NB4 (cell line): ENCODE results near the gene CGB3.

Source experiments
- CTCF ChIP-seq: IDR thresholded peaks from one replicate; pipeline ENCODE4 v1.5.1; 2012; ENCODE audit warnings: low read depth, low read length
- MAX ChIP-seq: IDR thresholded peaks from 2 replicates; pipeline ENCODE4 v1.6.1; 2011; ENCODE audit warnings: low read depth, low read length
- MYC ChIP-seq: IDR thresholded peaks from 2 replicates; pipeline ENCODE4 v1.6.1; 2011; ENCODE audit warnings: low read depth, low read length
- POLR2A ChIP-seq: IDR thresholded peaks from 2 replicates; pipeline ENCODE4 v1.6.1; 2011; ENCODE audit warnings: mild to moderate bottlenecking; ENCODE audit not compliant: insufficient read length; ENCODE audit errors: extremely low read depth

DNA sequence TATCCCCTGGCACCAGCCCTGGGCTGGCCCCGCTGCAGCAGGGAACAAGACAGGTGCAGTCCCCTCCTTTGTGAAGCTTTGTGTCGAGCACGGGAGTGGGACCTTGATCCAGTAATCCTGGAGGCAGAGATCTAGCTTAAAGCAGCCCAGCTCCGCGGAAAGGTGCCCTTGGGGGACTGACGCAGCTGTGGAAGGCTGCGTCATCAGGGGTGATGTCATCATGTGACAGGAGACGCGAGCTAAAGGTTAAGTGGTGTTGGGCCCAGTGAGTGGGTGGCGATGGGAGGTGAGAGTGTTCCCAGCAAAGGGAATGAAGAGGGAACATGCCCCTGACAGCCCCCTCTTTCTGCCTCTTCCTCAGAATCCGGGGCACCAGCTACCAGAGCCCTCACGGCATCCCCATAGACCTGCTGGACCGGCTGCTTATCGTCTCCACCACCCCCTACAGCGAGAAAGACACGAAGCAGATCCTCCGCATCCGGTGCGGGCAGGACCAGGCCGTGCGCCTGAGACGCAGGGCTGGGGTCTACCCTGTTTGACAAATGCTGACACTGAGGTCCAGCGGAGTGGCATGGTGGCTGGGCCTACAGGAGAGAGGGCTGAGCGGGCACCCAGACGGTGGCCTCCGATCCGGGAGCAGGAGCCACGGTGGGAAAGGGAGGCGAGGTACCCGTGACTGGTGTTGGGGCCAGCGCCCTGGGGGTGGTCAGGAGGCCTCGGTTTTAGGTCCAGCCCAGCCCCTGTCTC lies 9.8 kb downstream of the CGB3 start:
- no peak for TF ChIP-seq CTCF
- TF ChIP-seq POLR2A: no peak
- TF ChIP-seq MAX: no peak
- TF ChIP-seq MYC: no peak
